ENCODE measurements around the gene TMEM132C.

- TF ChIP-seq CTCF (conservative IDR thresholded peaks at IDR 0.05; ENCODE audit: low read depth, low read length) (no peak), EZH2 (IDR thresholded peaks at IDR 0.05; ENCODE audit: low read length, unreplicated experiment) (no peak)
Observed at GRCh38 chr12:128258866-128259555, 8.0 kb upstream of the TMEM132C start.
